GM21515 (cell line): ENCODE results near the gene MAN2B2.
A peak's percentile ranks its signal among the peaks of the same experiment; 100 is the strongest.

Source experiments
- ATAC-seq: cut with Tn5 transposase; IDR thresholded peaks from one replicate; pipeline ENCODE4 v1.9.1; 2021; ENCODE audit not compliant: unreplicated experiment

MAN2B2 gene

GRCh38 chr4:6546091-6546490 lies 28.9 kb upstream of the MAN2B2 start:
- ATAC-seq = no peak

GRCh38 chr4:6546681-6547447 lies 28.1 kb upstream of the MAN2B2 start:
- ATAC-seq = peak; percentile 79

- no peak for ATAC-seq
These were observed 26.6 kb upstream of the MAN2B2 start for GRCh38 chr4:6548201-6548881.

GRCh38 chr4:6548882-6549230 lies 26.1 kb upstream of the MAN2B2 start:
- no peak for ATAC-seq

- ATAC-seq = no peak
These were observed 25.5 kb upstream of the MAN2B2 start for GRCh38 chr4:6549445-6549844.

- ATAC-seq = no peak
These were observed 24.9 kb upstream of the MAN2B2 start for GRCh38 chr4:6549890-6550620.

- no peak for ATAC-seq
These were observed 24.2 kb upstream of the MAN2B2 start for GRCh38 chr4:6550821-6551220.

GRCh38 chr4:6551660-6552059 lies 23.3 kb upstream of the MAN2B2 start:
- ATAC-seq = no peak

GRCh38 chr4:6555519-6555918 lies 19.5 kb upstream of the MAN2B2 start:
- ATAC-seq = no peak

- ATAC-seq = no peak
These were observed 18.7 kb upstream of the MAN2B2 start for GRCh38 chr4:6556263-6556662.

- ATAC-seq = no peak
These were observed 17.8 kb upstream of the MAN2B2 start for GRCh38 chr4:6557185-6557584.

GRCh38 chr4:6557856-6558255 lies 17.1 kb upstream of the MAN2B2 start:
- ATAC-seq = no peak

- ATAC-seq = no peak
These were observed 14.4 kb upstream of the MAN2B2 start for GRCh38 chr4:6560416-6561172.

GRCh38 chr4:6561173-6561516 lies 13.8 kb upstream of the MAN2B2 start:
- no peak for ATAC-seq

- no peak for ATAC-seq
These were observed 13.2 kb upstream of the MAN2B2 start for GRCh38 chr4:6561706-6562371.

- ATAC-seq = no peak
These were observed 11.8 kb upstream of the MAN2B2 start for GRCh38 chr4:6562931-6563901.

- no peak for ATAC-seq
These were observed 10.9 kb upstream of the MAN2B2 start for GRCh38 chr4:6563935-6564645.

- ATAC-seq = no peak
These were observed 9.1 kb upstream of the MAN2B2 start for GRCh38 chr4:6565691-6566390.
